IPS-18c (cell line): ENCODE measurements around the gene NPC2.
"Not testable (repeated sequence)": the region's sequence is repeated elsewhere in the genome, so short reads cannot be mapped to it uniquely, and the experiment has no call there.

Source experiments
- H3K4me3 ChIP-seq: 2 replicates; pipeline ENCODE4 v1.7.0; 2013; ENCODE audit warnings: low read depth, mild to moderate bottlenecking, low read length, moderate library complexity; ENCODE audit not compliant: insufficient read depth
- H3K9me3 ChIP-seq: one replicate; pipeline ENCODE4 v1.6.1; 2013; ENCODE audit warnings: mild to moderate bottlenecking, low read length, moderate library complexity; ENCODE audit not compliant: control insufficient read depth, insufficient read depth

Gene NPC2

GRCh38 chr14:74492776-74493342, at the start of gene NPC2:
Gene NPC2, minus strand, starts transcription at chr14:74493305. Its CDS starts 31 bp downstream, at chr14:74493274.
- Histone ChIP-seq H3K4me3 (peak within 1 kb of the TSS; percentile 89), H3K9me3 (no peaks in the 10 kb centered on the region)

DNA sequence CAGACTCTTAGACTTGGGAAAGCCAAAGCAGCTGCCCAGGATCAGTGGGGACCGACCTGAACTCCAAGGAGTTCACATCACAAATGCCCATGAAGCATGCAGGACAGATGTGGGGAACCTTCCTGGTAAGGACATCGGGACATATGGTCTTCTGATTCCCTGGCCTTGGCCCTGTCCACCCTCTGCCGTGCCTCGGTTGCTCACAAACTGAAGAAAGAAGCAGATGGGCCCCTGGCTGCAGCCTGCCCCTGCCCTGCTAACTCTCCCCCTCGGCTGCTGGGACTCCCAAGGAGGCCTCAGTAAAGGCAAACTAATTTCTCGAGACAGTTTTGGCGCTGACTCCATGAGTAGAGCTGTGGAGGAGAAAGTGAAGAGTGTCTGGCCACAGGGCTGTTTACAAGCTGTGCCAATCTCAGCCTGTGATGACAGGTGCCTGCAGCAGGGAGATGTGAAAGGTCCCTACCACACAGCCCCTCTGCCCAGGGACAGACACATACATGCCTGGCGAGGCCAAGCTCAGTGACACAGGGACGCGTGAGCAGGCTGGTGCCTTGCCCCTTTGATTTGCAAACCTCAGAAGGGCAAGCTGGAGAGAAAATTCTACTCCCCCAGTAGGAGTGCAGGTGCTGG, 49.1 kb upstream of the NPC2 start:
- H3K4me3 ChIP-seq = no peak overlapping the region
- no peaks in the 10 kb centered on the region for H3K9me3 ChIP-seq

DNA sequence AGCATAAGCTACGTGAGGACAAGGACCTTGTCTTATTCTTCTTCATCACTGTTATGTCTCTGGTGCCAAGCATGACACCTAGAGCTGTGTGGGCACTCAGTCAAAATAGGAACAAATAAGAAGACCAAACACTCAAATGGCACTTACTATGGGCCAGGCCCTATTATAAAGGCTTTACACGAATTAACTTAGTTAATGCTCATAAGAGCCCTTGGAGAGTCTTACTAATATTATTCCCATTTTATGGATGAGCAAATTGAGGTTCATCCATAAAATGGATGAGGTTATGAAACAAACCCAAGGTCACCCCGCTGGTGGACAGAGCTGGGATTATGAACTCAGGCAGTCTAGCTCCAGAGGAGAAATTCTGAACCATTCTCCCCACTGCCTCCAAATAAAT, 48.1 kb upstream of the NPC2 start:
- no peaks in the 10 kb centered on the region for H3K9me3 ChIP-seq

DNA sequence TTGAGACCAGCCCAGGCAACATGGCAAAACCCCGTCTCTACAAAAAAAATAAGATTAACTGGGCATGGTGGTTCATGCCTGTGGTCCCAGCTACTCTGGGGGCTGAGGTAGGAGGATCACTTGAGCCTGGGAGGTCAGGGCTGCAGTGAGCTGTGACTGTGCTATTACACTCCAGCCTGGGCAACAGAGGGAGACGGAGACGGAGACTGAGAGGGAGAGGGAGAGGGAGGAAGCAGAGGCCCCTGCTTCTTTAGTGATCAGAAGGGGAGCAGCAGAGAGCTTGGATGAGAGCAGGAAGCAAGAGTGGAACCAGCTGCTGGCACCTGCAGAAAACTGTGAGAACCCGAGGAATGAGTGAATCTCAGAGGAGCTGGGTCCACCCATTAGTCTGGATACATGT, 46.4 kb upstream of the NPC2 start:
- no peaks in the 10 kb centered on the region for H3K9me3 ChIP-seq

More for the DNA sequence above, 48.1 kb upstream of the NPC2 start:
- H3K4me3 ChIP-seq = no peak overlapping the region

GRCh38 chr14:74538411-74539391, 45.6 kb upstream of the NPC2 start:
- no peak overlapping the region for H3K4me3 ChIP-seq
- no peaks in the 10 kb centered on the region for H3K9me3 ChIP-seq

More for the DNA sequence above, 46.4 kb upstream of the NPC2 start:
- no peak overlapping the region for H3K4me3 ChIP-seq

DNA sequence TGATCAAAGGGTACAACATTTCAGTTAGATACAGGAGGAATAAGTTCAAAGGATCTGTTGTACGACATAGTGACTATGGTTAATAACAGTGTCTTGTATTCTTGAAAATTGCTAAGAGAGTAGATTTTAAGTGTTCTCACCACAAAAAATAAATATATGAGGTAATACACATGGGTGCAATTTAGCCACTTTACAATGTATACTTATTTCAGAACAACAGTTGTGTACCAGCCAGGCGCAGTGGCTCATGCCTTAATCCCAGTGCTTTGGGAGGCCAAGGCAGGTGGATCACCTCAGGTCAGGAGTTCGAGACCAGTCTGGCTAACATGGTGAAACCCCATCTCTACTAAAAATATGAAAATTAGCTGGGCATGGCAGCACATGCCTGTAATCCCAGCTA, 43.2 kb upstream of the NPC2 start:
- not testable (repeated sequence) for H3K9me3 ChIP-seq, H3K4me3 ChIP-seq

- Histone ChIP-seq H3K9me3 (peaks cover 4% of the 10 kb centered on the region), H3K4me3 (no peak overlapping the region)
Measured at GRCh38 chr14:74535756-74536325, 42.7 kb upstream of the NPC2 start.

GRCh38 chr14:74533576-74533975, 40.5 kb upstream of the NPC2 start:
- Histone ChIP-seq H3K4me3 (no peak overlapping the region), H3K9me3 (peaks cover 4% of the 10 kb centered on the region)

DNA sequence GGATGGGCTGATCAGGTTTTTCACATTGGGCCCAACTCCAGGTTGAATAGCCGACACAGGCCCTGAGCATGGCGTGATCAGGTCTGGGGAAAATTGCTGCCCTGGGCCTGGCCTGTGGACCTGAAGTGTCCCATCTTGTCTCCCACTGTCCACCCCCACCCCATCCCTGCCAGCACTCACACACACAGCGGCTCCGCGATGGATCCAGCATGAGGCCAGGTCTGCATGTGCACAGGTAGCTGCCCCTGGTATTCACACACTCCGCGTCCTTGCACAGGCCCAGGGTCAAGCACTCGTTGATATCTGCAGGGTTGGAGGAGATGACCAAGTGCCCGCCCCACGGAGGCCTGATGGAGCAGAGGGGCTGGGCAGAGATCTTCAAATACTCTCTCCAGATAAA, 39.1 kb upstream of the NPC2 start:
- Histone ChIP-seq H3K9me3 (peaks cover 4% of the 10 kb centered on the region), H3K4me3 (no peak overlapping the region)

- Histone ChIP-seq H3K9me3 (peaks cover 4% of the 10 kb centered on the region), H3K4me3 (no peak overlapping the region)
Measured at GRCh38 chr14:74531467-74531866, 38.4 kb upstream of the NPC2 start.

DNA sequence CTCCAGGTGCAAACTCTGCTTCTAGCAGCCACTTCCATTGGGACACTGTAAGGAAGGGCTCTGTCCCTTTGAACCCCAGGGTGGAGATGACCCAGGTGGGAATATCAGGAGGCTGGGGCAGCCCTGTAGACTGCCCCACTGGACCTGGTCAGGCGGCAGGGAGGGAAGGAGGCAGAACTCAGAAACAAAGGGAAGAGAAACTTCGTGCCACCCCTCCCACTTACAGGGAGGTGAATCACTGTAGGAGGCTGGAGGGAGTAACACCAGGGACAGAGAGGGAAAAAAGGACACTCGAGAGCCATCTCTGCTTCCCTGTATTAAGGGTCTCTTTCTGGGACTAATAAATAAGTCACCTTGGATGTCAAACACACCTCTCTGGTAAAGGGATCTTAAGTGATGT, 37.9 kb upstream of the NPC2 start:
- Histone ChIP-seq H3K4me3 (no peak overlapping the region), H3K9me3 (peaks cover 4% of the 10 kb centered on the region)

DNA sequence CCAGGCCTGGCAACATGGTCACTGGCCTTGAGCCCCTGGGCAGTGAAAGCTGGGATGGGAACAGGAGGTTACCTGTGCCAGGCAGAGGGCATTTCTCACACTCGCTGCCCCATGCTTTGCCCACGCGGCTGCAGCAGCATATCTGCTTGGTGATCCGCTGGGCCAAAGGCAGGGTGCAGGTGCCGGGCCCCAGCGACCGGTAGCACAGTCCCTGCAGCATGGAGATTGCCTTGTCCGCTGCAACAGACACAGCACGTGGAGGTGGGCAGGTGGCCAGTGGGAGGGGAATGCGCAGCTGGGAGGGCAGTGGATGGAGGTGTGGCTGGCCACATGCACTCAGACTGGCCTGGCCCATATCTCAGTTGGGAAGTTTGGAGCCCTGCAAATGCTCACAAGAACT, 35.8 kb upstream of the NPC2 start:
- no peak overlapping the region for H3K4me3 ChIP-seq
- peaks cover 4% of the 10 kb centered on the region for H3K9me3 ChIP-seq

DNA sequence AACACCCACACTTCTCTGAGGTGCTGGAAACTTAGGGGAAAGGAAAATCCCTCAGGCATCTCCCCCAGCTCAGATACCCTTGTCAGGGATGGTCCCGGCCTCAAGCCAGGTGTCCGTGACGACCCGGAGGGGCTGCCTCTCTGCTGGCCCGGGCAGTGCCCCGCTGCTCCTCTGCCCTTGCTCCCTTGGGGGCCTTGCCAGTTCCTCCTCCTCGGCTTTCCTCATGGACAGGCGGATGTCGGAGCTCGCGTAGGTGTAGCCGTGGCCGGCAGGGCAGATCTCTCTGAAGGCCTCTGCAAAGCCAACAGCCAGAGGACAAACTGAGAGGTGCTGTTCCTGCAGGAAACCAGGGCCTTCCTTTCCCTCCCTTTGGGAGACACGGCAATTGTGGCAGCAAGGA, 35.3 kb upstream of the NPC2 start:
- Histone ChIP-seq H3K4me3 (no peak overlapping the region), H3K9me3 (peaks cover 4% of the 10 kb centered on the region)

DNA sequence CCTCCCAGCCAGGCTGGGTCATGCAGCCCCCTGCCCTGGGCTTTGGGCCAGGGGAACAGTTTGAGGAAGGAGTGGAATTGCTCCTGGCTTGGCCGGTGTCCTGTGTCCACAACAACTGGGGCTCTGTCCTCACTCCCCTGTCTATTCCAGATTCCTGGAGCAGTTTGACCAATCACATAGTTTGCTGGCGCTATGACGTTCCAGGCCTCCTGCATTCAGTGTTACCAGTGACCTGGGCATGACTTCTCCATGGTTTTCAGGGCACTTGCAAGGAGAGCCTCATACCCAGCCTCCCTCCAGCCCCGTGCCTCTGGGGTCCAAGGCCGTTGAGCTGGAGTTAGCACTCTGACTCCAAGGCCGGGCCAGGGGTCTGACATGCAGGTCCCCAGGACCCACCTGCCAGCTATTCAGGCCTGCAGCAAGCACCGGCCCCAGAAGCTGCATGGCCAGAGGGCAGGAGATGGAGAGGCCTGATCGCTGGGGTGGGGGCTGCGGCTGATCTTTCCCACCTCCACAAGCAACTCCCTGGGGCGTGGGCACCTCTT, 34.7 kb upstream of the NPC2 start:
- Histone ChIP-seq H3K9me3 (peaks cover 4% of the 10 kb centered on the region), H3K4me3 (no peak overlapping the region)

DNA sequence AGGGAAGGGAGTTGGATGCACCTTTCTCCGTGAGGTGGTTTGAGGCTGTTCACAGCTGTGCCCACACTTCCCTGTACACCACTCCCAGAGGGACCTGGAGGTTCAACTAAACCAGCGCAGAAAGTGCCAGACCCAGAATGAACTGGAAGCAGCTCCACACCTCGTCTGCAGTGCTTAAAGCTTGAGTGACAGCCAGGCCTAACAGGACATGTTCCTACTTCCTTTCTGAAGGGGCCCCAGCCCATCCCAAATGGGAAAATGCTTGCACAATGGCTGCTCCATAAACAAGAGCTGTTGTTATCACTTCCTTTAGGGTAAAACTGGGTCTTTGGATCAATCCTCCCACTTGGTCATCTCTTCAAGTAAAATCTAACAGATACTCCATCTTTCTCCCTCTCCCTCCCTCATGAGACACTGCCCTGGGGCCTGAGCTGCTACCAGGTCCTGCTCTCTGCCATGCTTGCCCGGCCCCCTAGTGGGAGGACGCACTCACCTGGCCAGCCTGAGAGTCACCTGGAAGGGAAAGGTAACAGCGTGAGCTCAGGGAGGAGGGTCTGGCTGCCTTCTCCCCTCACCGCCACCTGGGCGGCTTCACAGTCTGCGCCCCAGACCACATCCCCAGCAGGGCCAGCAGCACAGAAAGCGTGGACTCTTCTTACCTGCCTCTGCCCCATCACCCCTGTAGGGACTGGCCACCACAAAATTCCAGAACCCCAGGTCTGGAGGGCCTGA, 33.9 kb upstream of the NPC2 start:
- Histone ChIP-seq H3K4me3 (no peak overlapping the region), H3K9me3 (peaks cover under 1% of the 10 kb centered on the region)

DNA sequence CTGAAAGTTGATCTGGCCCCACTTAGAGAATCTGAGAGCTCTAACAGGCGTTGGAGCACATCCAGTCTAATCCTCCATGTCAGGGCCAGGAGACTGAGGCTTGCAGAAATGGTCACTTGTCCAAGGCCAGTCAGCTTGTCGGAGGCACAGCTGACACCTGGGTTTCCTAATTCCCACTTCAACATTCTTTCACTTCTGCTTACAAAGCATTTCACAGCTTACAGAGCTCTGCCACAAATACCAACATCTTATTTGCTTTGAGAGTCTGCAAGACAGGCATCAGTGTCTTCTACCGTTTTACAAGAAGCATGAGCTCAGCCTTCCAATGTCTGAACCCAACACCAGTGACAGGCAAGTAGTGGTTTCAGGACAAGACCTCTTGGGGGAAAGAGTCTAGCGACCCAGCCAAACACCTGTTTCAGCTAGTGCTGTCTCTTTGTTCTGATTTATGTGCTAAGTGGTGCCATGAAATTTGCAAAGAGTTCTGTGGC, 32.3 kb upstream of the NPC2 start:
- H3K4me3 ChIP-seq = no peak overlapping the region
- no peaks in the 10 kb centered on the region for H3K9me3 ChIP-seq

- H3K4me3 ChIP-seq = no peak overlapping the region
- H3K9me3 ChIP-seq = no peaks in the 10 kb centered on the region
Measured at GRCh38 chr14:74524812-74525135, 31.7 kb upstream of the NPC2 start.
